Endodermal cell (in vitro differentiated cells): ENCODE measurements around the gene PADI1. TPM values are rescaled to one million over a fixed set of nuclear protein-coding genes. Genes with fewer than 3 reads are reported as not detected.

ENCODE experiments used
- DNase-seq: peaks from one replicate; pipeline ENCODE4 v3.0.0-alpha.2; 2017
- H3K27ac ChIP-seq: 2 replicates; pipeline ENCODE4 v1.5.1; 2013; ENCODE audit warnings: mild to moderate bottlenecking, low read depth, low read length, moderate library complexity
- H3K27me3 ChIP-seq: 2 replicates; pipeline ENCODE4 v1.6.1; 2013; ENCODE audit warnings: mild to moderate bottlenecking, low read length, moderate library complexity; ENCODE audit not compliant: insufficient read depth, control insufficient read depth, poor library complexity, severe bottlenecking
- H3K36me3 ChIP-seq: 2 replicates; pipeline ENCODE4 v1.7.0; 2013; ENCODE audit warnings: mild to moderate bottlenecking, low read length, moderate library complexity; ENCODE audit not compliant: control insufficient read depth, insufficient read depth
- H3K4me1 ChIP-seq: one replicate; pipeline ENCODE4 v1.7.0; 2013; ENCODE audit warnings: low read length; ENCODE audit not compliant: control insufficient read depth, insufficient read depth
- H3K4me3 ChIP-seq: 2 replicates; pipeline ENCODE4 v1.5.1; 2013; ENCODE audit warnings: mild to moderate bottlenecking, low read length, moderate library complexity
- H3K9ac ChIP-seq: 2 replicates; pipeline ENCODE4 v1.6.1; 2013; ENCODE audit warnings: mild to moderate bottlenecking, low read length, moderate library complexity; ENCODE audit not compliant: poor library complexity, severe bottlenecking; ENCODE audit errors: extremely low read depth
- H3K9me3 ChIP-seq: 2 replicates; pipeline ENCODE4 v1.6.1; 2013; ENCODE audit warnings: mild to moderate bottlenecking, low read length, moderate library complexity; ENCODE audit not compliant: control insufficient read depth
- H3K27ac Mint-ChIP-seq: 2 replicates; pipeline ENCODE4 v1.8.0; 2020; ENCODE audit warnings: mixed read lengths
- H3K27me3 Mint-ChIP-seq: 2 replicates; pipeline ENCODE4 v1.8.0; 2021; ENCODE audit warnings: mild to moderate bottlenecking, mixed read lengths; ENCODE audit not compliant: insufficient read depth
- H3K36me3 Mint-ChIP-seq: 2 replicates; pipeline ENCODE4 v1.8.0; 2020; ENCODE audit warnings: low read depth, mixed read lengths
- H3K4me1 Mint-ChIP-seq: 2 replicates; pipeline ENCODE4 v1.8.0; 2020; ENCODE audit warnings: mixed read lengths
- H3K4me3 Mint-ChIP-seq: 2 replicates; pipeline ENCODE4 v1.8.0; 2020; ENCODE audit warnings: mild to moderate bottlenecking, moderate library complexity, mixed read lengths
- H3K9me3 Mint-ChIP-seq: 2 replicates; pipeline ENCODE4 v1.8.0; 2020; ENCODE audit warnings: mild to moderate bottlenecking, mixed read lengths
- WGBS, 2 experiments: methylation state at CpG; one replicate each; pipeline versions ENCODE4 v1.1.5 to v1.1.7; 2013; ENCODE audit warnings: missing lambda C conversion rate in 2 of 2, mixed read lengths in 1 of 2; ENCODE audit not compliant: insufficient coverage in 1 of 2, insufficient read length in 1 of 2; 5-methylcytosine and 5-hydroxymethylcytosine counted together
- total RNA-seq, 2 donors: library from RNA; stranded (reverse); fragmentation: NEBNext Ultra II Directional in 1 of 2; extraction: Animal tissue kit (Norgen Biotek cat#: 25700) in 1 of 2; gene quantifications; 2 replicates in 1 of 2; 3 replicates in 1 of 2; pipeline ENCODE4 v1.2.1, GENCODE V29; 2021
- TF ChIP-seq, protein P1 (sequence below): fragments of 200-600 bp; sonication (generic); conservative IDR thresholded peaks from 2 replicates; pipeline ENCODE4 v1.5.0; 2021; ENCODE audit warnings: antibody characterized with exemption, mild to moderate bottlenecking

The PADI1 gene
- total RNA-seq, 2 donors from 2014 or later = 0.13 TPM; not detected in 1

DNA sequence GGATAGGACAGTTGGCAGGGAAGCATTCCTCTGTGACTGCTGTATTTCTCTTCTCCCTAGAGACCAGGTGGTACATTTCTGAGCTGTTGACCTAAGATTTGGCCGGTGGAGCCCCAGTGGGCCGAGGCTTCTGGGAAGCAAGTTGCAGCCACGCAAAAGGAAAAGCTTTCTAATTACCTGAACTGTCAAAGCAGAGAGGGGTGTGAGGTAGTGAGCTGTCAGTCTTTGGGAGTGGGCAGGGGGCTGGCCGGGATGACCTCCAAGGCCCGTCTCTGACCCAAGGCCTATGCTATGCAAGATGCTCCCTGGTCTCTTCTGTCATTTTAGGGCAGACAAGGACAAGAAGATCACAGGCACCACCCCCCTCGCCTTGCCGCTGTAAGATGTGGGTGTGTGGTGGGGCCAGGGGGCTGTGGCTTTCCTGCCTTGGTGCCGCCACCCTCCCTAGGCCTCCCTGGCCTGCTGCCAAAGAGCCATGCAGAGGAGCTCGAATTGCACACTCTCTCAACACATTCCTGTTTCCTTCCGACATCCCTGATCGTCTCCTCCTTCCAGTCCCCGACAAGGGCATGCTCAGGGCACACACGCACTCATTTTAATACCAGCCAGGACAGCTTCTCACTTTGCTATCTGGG lies 7.7 kb downstream of the PADI1 start:
- H3K9me3 ChIP-seq = no peaks in the 10 kb centered on the region
- H3K27me3 ChIP-seq = no peaks in the 10 kb centered on the region
- no peaks in the 10 kb centered on the region for H3K36me3 ChIP-seq
- DNase-seq = peak; percentile 63
- TF ChIP-seq, protein P1, sequence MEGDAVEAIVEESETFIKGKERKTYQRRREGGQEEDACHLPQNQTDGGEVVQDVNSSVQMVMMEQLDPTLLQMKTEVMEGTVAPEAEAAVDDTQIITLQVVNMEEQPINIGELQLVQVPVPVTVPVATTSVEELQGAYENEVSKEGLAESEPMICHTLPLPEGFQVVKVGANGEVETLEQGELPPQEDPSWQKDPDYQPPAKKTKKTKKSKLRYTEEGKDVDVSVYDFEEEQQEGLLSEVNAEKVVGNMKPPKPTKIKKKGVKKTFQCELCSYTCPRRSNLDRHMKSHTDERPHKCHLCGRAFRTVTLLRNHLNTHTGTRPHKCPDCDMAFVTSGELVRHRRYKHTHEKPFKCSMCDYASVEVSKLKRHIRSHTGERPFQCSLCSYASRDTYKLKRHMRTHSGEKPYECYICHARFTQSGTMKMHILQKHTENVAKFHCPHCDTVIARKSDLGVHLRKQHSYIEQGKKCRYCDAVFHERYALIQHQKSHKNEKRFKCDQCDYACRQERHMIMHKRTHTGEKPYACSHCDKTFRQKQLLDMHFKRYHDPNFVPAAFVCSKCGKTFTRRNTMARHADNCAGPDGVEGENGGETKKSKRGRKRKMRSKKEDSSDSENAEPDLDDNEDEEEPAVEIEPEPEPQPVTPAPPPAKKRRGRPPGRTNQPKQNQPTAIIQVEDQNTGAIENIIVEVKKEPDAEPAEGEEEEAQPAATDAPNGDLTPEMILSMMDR = no peak
- no peak overlapping the region for H3K9ac ChIP-seq
- 78 to 81% methylated on average over 8 to 13 of the region's 13 CpGs for WGBS, 2 experiments
- Mint-ChIP-seq H3K4me1 (peaks cover 14% of the 10 kb centered on the region), H3K36me3 (no peaks in the 10 kb centered on the region), H3K27ac (peak overlapping the region; percentile 57), H3K27me3 (no peaks in the 10 kb centered on the region), H3K4me3 (no peak overlapping the region), H3K9me3 (no peaks in the 10 kb centered on the region)
- H3K4me3 ChIP-seq = no peak overlapping the region
- no peaks in the 10 kb centered on the region for H3K4me1 ChIP-seq
- peak overlapping the region; percentile 11 for H3K27ac ChIP-seq

DNA sequence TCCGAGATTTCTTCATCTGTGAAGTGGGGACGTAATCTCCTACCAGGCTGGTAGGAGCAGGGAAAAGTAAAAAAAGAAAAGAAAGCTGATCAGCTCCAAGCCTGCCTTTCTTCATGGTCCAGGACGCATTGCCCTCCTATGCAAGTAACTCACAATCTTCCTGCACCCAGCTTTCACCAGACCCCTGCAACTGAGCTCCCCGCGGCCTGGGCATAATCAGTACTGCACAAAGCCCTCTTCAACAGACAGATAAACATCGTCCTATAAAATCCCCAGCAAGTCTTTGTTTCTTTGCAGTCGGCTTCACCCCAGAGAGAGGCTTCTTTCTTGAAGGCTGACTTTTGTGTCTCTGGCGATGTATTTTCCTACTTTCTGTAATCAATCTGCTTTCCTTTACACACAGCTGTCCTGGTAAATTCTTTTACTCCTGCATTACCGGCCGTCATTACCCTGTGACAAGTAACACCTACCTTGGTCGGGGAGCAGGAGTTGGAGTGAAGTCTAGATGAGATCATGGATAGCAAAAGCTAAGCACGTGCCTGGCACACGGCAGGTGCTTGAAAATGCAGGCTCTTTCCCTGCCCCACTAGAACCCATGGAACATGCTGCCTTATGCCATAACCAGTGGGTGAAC lies 8.3 kb downstream of the PADI1 start:
- Histone ChIP-seq H3K4me1 (no peaks in the 10 kb centered on the region), H3K27me3 (no peaks in the 10 kb centered on the region), H3K9ac (no peak overlapping the region), H3K36me3 (no peaks in the 10 kb centered on the region), H3K9me3 (no peaks in the 10 kb centered on the region), H3K27ac (no peak overlapping the region), H3K4me3 (no peak overlapping the region)
- TF ChIP-seq, protein P1 = no peak
- 84% methylated on average over 9 to 13 of the region's 13 CpGs for WGBS, 2 experiments
- peaks cover 14% of the 10 kb centered on the region for H3K4me1 Mint-ChIP-seq
- no peaks in the 10 kb centered on the region for H3K9me3 Mint-ChIP-seq
- peak overlapping the region; percentile 57 for H3K27ac Mint-ChIP-seq
- H3K36me3 Mint-ChIP-seq = no peaks in the 10 kb centered on the region
- no peaks in the 10 kb centered on the region for H3K27me3 Mint-ChIP-seq
- no peak for DNase-seq
- H3K4me3 Mint-ChIP-seq = no peak overlapping the region

DNA sequence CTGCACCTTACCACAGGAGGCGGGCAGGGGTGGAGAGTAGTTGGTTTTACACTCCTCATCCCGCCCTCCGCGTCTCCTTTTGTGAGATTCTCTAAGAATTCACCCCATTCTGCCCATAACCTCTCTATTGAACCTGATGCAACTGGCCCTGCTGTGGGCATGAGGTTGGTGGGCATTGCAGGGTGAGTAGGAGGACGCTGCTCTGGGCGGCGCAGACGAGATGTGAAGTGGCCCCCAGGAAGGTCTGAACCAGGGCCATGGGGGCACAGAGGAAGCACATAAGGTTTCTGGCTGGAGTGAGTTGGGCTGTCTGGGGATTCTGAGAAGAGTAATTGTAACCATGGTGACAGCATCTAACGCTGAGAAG lies 8.8 kb downstream of the PADI1 start:
- H3K9me3 ChIP-seq = no peaks in the 10 kb centered on the region
- no peak for DNase-seq
- Mint-ChIP-seq H3K4me3 (no peak overlapping the region), H3K36me3 (no peaks in the 10 kb centered on the region), H3K4me1 (peaks cover 14% of the 10 kb centered on the region), H3K9me3 (no peaks in the 10 kb centered on the region), H3K27ac (no peak overlapping the region), H3K27me3 (no peaks in the 10 kb centered on the region)
- H3K27ac ChIP-seq = no peak overlapping the region
- H3K9ac ChIP-seq = no peak overlapping the region
- H3K4me3 ChIP-seq = no peak overlapping the region
- no peaks in the 10 kb centered on the region for H3K4me1 ChIP-seq
- 84 to 89% methylated on average over 5 to 9 of the region's 9 CpGs for WGBS, 2 experiments
- H3K27me3 ChIP-seq = no peaks in the 10 kb centered on the region
- TF ChIP-seq, protein P1 = no peak
- no peaks in the 10 kb centered on the region for H3K36me3 ChIP-seq
